Gastrocnemius medialis (tissue), 4 donors: ENCODE results near the gene PRKN. TPM values are rescaled to one million over a fixed set of nuclear protein-coding genes. Genes with fewer than 3 reads are reported as not detected.

ENCODE experiments used
- ATAC-seq, 2 donors: fragments of 150-250 bp; one replicate each; pipeline ENCODE4 v1.9.1; 2016
- DNase-seq, 2 donors: peaks; one replicate each; pipeline ENCODE4 v3.0.0-alpha.2; 2019
- H3K27ac ChIP-seq, 4 donors: fragments of 200-600 bp; sonication (generic); 1 replicate in 1 of 4; 2 replicates in 3 of 4; pipeline ENCODE4 v1.5.1; 2016 to 2018; ENCODE audit warnings: mild to moderate bottlenecking in 2 of 4, moderate library complexity in 1 of 4
- H3K27me3 ChIP-seq, 3 donors: fragments of 200-600 bp; sonication (generic) in 2 of 3; 1 replicate in 1 of 3; 2 replicates in 2 of 3; pipeline versions ENCODE4 v1.5.1 to v1.6.0; 2016 to 2019; ENCODE audit warnings: mild to moderate bottlenecking in 1 of 3, moderate library complexity in 1 of 3
- H3K36me3 ChIP-seq, 2 donors: fragments of 200-600 bp; sonication (generic) in 1 of 2; one replicate each; pipeline ENCODE4 v1.5.1; 2017 to 2018
- H3K4me1 ChIP-seq, 2 donors: fragments of 200-600 bp; sonication (generic) in 1 of 2; one replicate each; pipeline ENCODE4 v1.5.1; 2016 to 2017; ENCODE audit warnings: mild to moderate bottlenecking in 2 of 2
- H3K4me3 ChIP-seq, 4 donors: fragments of 200-600 bp; sonication (generic) in 3 of 4; 1 replicate in 1 of 4; 2 replicates in 3 of 4; pipeline ENCODE4 v1.5.1; 2016 to 2019; ENCODE audit warnings: mild to moderate bottlenecking in 2 of 4
- H3K9me3 ChIP-seq, 3 donors: fragments of 200-600 bp; sonication (generic) in 2 of 3; 1 replicate in 1 of 3; 2 replicates in 2 of 3; pipeline ENCODE4 v1.5.1; 2016 to 2019
- CTCF ChIP-seq, 5 experiments: fragments of 450-650 bp in 3 of 5; fragments of 200-600 bp in 2 of 5; sonication (generic) in 2 of 5; IDR thresholded peaks in 4 of 5; conservative IDR thresholded peaks in 1 of 5; 1 replicate in 4 of 5; 2 replicates in 1 of 5; pipeline ENCODE4 v1.5.1; 2016 to 2019; ENCODE audit warnings: antibody characterized with exemption in 5 of 5, mild to moderate bottlenecking in 3 of 5, moderate library complexity in 3 of 5
- POLR2A ChIP-seq, 2 donors: fragments of 450-650 bp; IDR thresholded peaks; one replicate each; pipeline ENCODE4 v1.6.1; 2017; ENCODE audit warnings: antibody characterized with exemption in 2 of 2, mild to moderate bottlenecking in 2 of 2, moderate library complexity in 2 of 2
- in situ Hi-C, 4 donors: fragments of 200-750 bp; cut with MboI; loops; one replicate each; pipeline versions ENCODE4 v1.15.0 to v1.8.0; 2017; ENCODE audit warnings: low sequenced_read_pairs in 4 of 4
- intact Hi-C: fragments of 100-400 bp; cut with DNase I; formaldehyde crosslinking; loops from one replicate; pipeline ENCODE4 v1.15.1; 2023; ENCODE audit warnings: low total_unique reads
- total RNA-seq, 4 donors: library from RNA; depleted of rRNA; stranded (reverse); fragments of >200 nt; gene quantifications; one replicate each; pipeline versions ENCODE4 v1.1.0 to v1.2.3, GENCODE V29; 2016

The PRKN gene
- total RNA-seq, 4 donors from 2014 or later = 8.4 to 21.6 (median 13.7) TPM

- DNase-seq (no peak), ATAC-seq (no peak)
- H3K4me1 ChIP-seq = peaks cover 3 to 11% of the 10 kb centered on the region in 2 donors
- no peak overlapping the region for H3K27ac ChIP-seq
- no peak overlapping the region for H3K4me3 ChIP-seq
- intact Hi-C loops (loop anchor here (5.0 kb wide), 1 partner anchor 338 kb away; the partner anchor contains the start of genes PACRG and PRKN), in situ Hi-C loops (no loop called here)
- H3K9me3 ChIP-seq = no peaks in the 10 kb centered on the region
- no peaks in the 10 kb centered on the region for H3K27me3 ChIP-seq
- H3K36me3 ChIP-seq = no peaks in the 10 kb centered on the region
- TF ChIP-seq POLR2A (IDR thresholded peaks at IDR 0.05) (no peak), CTCF (IDR thresholded peaks at IDR 0.05 in 4 of 5, conservative IDR thresholded peaks at IDR 0.05 in 1 of 5) (no peak)
Measured at GRCh38 chr6:162389343-162390085, 338.1 kb downstream of the PRKN start.

- Histone ChIP-seq H3K9me3 (no peaks in the 10 kb centered on the region), H3K27ac (peak overlapping the region in 1 of 4 donors; percentile 14), H3K36me3 (no peaks in the 10 kb centered on the region), H3K4me1 (peaks cover 3 to 11% of the 10 kb centered on the region in 2 donors), H3K4me3 (no peak overlapping the region), H3K27me3 (no peaks in the 10 kb centered on the region)
- intact Hi-C loops (loop anchor here (5.0 kb wide), 1 partner anchor 339 kb away; the partner anchor contains the start of genes PACRG and PRKN), in situ Hi-C loops (no loop called here)
- ATAC-seq (no peak), DNase-seq (no peak)
- TF ChIP-seq POLR2A (IDR thresholded peaks at IDR 0.05) (no peak), CTCF (IDR thresholded peaks at IDR 0.05 in 4 of 5, conservative IDR thresholded peaks at IDR 0.05 in 1 of 5) (no peak)
Measured at GRCh38 chr6:162388383-162388777, 339.2 kb downstream of the PRKN start.

GRCh38 chr6:162387718-162388382 is 339.7 kb downstream of the PRKN start:
- H3K27ac ChIP-seq = peak overlapping the region in 2 of 4 donors; percentile 14 to 43
- H3K9me3 ChIP-seq = no peaks in the 10 kb centered on the region
- ATAC-seq (peak; percentile 30 to 57), DNase-seq (no peak)
- no peaks in the 10 kb centered on the region for H3K27me3 ChIP-seq
- in situ Hi-C loops (no loop called here), intact Hi-C loops (loop anchor here (5.0 kb wide), 1 partner anchor 339 kb away; the partner anchor contains the start of genes PACRG and PRKN)
- H3K4me3 ChIP-seq = no peak overlapping the region
- H3K36me3 ChIP-seq = no peaks in the 10 kb centered on the region
- peaks cover 3 to 11% of the 10 kb centered on the region in 2 donors for H3K4me1 ChIP-seq
- TF ChIP-seq POLR2A (IDR thresholded peaks at IDR 0.05) = no peak
- TF ChIP-seq CTCF (IDR thresholded peaks at IDR 0.05 in 4 of 5, conservative IDR thresholded peaks at IDR 0.05 in 1 of 5) = no peak

GRCh38 chr6:162385980-162386379 is 341.6 kb downstream of the PRKN start:
- Histone ChIP-seq H3K27me3 (no peaks in the 10 kb centered on the region), H3K36me3 (no peaks in the 10 kb centered on the region), H3K27ac (no peak overlapping the region), H3K4me3 (no peak overlapping the region), H3K9me3 (no peaks in the 10 kb centered on the region), H3K4me1 (peaks cover 3 to 11% of the 10 kb centered on the region in 2 donors)
- intact Hi-C loops = loop anchor here (5.0 kb wide), 1 partner anchor 341 kb away; the partner anchor contains the start of genes PACRG and PRKN
- TF ChIP-seq CTCF (IDR thresholded peaks at IDR 0.05 in 4 of 5, conservative IDR thresholded peaks at IDR 0.05 in 1 of 5) (no peak), POLR2A (IDR thresholded peaks at IDR 0.05) (no peak)
- DNase-seq (no peak), ATAC-seq (no peak)
- in situ Hi-C loops = no loop called here
